ENCODE data around the gene PPIA.

GRCh38 chr7:44748948-44749731 is 47.3 kb upstream of the PPIA start:
- no peak for TF ChIP-seq CTCF (IDR thresholded peaks at IDR 0.05)
- TF ChIP-seq POLR2A (IDR thresholded peaks at IDR 0.05): no peak

Data from uterus (tissue), 2 donors.